ENCODE measurements around the gene SHLD1. TPM values are rescaled to one million over a fixed set of nuclear protein-coding genes. Genes with fewer than 3 reads are reported as not detected.

SHLD1 gene
- total RNA-seq, 4 donors from 2014 or later = 1.2 to 4.0 (median 3.2) TPM

- TF ChIP-seq CTCF (IDR thresholded peaks at IDR 0.05) = no peak
- DNase-seq (ENCODE audit: low spot score) = no peak
- ATAC-seq (ENCODE audit: low FRiP score) = peak; percentile 26
Observed at GRCh38 chr20:5781798-5782750, 31.9 kb downstream of the SHLD1 start.

GRCh38 chr20:5784735-5785134 lies 34.5 kb downstream of the SHLD1 start:
- TF ChIP-seq CTCF (IDR thresholded peaks at IDR 0.05) = no peak
- no peak for ATAC-seq (ENCODE audit: low FRiP score)
- no peak for DNase-seq (ENCODE audit: low spot score)

GRCh38 chr20:5785146-5785545 lies 34.9 kb downstream of the SHLD1 start:
- no peak for DNase-seq (ENCODE audit: low spot score)
- no peak for ATAC-seq (ENCODE audit: low FRiP score)
- no peak for TF ChIP-seq CTCF (IDR thresholded peaks at IDR 0.05)

GRCh38 chr20:5786930-5787795 lies 37.0 kb downstream of the SHLD1 start:
- DNase-seq (ENCODE audit: low spot score) (no peak), ATAC-seq (ENCODE audit: low FRiP score) (peak; percentile 56)
- TF ChIP-seq CTCF (IDR thresholded peaks at IDR 0.05) = no peak

GRCh38 chr20:5787796-5788165 lies 37.6 kb downstream of the SHLD1 start:
- no peak for TF ChIP-seq CTCF (IDR thresholded peaks at IDR 0.05)
- DNase-seq (ENCODE audit: low spot score) (no peak), ATAC-seq (ENCODE audit: low FRiP score) (no peak)

- ATAC-seq (ENCODE audit: low FRiP score) (no peak), DNase-seq (ENCODE audit: low spot score) (peak; percentile 42)
- TF ChIP-seq CTCF (IDR thresholded peaks at IDR 0.05) = peak in 1 of 3 donors; percentile 74
Observed at GRCh38 chr20:5788385-5788895, 38.2 kb downstream of the SHLD1 start.
